GM18861 (cell line): Measurements from ENCODE around the gene SIGLEC11.
A peak's percentile ranks its signal among the peaks of the same experiment; 100 is the strongest.
"Not testable (repeated sequence)": the region's sequence is repeated elsewhere in the genome, so short reads cannot be mapped to it uniquely, and the experiment has no call there.

Source experiments
- ATAC-seq: cut with Tn5 transposase; IDR thresholded peaks from one replicate; pipeline ENCODE4 v1.9.1; 2021; ENCODE audit not compliant: unreplicated experiment

Gene SIGLEC11

DNA sequence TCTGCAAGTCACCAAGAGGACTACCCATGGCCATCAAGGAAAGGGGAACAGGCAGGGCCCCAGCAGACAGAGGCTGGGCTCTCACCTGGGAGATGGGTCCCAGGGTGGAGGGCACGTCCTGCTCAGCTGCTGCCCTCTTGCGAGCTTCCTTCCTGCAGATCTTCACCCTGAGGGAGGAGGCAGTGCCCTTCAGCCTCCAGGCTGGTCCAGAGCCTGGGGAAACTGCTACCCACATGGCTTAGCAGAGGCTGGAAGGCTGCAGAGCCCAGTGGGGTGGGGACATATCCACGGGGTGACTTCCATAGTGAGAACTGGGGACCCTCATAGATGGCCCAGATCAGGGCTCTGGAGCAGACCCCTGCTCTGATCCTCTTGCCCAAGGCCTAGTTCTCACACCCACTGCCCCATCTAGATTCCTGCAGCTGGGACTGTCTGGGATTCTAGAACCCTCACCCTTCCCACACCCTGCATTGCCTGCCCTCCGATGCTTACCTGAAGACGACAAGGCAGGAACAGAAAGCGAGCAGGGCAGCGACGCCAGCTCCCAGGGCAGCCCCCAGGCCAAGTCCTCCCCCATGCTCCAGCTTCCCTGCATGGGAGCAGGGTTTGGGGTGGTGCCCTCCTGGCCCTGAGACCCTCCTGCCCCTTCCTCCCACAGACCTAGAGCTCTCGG is 9.0 kb downstream of the SIGLEC11 start:
- no peak for ATAC-seq

DNA sequence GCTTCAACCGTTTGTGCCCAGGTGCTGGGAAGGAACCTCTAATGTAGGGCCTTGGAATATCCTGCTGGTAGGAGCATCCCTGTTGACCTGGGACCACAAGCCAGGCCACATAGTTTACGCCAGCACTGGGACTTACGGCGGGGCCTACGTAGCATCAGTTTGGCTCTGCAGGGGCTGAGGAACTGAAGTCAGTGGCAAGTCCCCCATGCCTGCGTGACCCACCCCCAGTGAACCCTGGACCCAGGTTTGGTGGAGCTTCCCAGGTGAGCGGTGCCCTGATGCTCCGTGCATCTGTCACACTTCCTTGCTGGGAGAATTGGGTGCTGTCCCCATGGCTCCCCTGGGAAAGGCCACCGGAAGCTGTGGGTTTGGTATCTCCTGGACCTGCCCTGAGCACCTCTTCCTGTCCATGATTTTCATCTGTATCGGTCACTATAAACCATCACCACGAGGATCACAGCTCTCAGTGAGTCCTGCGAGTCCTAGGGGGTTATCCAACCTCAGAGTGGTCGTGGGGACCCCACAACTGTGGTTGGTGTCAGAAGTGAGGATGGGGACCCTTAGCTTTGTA is 9.9 kb downstream of the SIGLEC11 start:
- ATAC-seq: no peak

DNA sequence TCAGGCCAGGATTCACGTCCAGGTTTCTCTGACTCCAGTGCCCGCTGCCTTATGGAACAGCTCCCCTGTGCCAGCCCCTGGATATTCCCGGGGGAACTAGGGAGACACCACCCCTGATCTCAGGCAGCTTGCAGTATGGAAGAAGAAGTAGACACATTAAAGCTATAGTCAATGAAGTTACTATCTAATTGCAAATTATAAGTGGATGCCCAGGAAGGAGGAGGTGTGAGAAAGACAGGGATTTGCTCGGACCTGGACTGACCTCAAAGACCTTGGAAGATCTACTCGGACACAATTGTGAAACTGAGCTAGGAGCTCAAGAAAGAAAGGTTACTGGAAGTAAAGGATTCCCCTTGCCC is 10.4 kb downstream of the SIGLEC11 start:
- ATAC-seq: no peak

DNA sequence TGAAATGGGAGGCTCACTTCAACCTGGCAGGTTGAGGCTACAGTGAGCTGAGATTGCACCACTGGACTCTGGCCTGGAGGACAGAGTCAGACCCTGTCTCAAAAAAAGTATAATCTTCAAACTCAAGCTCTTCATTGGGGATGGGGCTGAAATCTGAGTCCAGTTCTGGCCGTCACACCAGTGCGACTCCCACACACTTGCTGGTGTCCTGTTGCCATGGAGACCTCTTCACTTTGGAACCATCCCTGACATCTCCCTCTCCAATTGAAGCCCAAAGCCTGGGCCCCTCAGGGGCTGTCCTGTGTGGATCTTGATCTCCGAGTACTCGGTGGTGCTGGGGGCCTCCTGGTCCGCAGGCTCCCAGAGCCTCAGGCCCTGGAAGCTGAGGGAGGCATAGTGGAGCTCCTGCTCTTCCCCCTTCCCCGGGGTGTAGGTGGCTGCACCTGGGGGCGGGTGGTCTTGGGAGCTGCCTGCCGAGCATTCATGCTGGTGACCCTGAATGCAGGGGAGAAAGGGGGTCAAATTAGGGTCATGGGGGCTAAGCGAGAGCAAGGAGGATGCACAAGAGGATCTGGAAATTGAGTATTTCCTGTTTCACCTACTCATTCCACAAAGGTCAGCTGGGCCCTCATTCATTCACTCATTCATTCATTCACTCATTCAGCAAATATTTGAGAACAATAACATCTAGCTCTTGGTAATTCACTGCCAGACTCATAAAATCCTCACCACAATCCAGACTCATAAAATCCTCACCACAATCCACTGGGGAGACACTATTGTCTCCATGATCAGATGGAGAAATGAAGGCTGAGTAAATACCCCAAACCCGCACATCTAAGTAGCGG is 11.0 kb downstream of the SIGLEC11 start:
- ATAC-seq: no peak

DNA sequence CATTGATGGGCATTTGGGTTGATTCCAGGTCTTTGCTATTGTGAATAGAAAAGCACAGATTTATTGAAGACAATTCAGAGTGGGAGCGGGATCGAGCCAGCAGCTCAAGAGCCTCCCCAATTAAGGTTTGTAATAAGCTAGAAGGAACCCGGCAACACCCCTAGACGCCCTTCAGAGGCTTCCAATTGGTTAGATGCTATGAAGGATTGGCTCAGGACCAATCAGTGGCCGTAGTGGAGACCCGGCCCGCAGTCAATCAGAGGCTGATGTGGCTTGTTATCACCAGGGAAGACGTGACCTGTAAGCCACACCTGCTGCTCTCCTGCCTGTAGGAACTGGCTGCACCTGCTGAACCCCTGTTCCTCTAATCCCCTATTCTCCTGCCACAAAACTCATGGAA is 14.6 kb downstream of the SIGLEC11 start:
- no peak for ATAC-seq

DNA sequence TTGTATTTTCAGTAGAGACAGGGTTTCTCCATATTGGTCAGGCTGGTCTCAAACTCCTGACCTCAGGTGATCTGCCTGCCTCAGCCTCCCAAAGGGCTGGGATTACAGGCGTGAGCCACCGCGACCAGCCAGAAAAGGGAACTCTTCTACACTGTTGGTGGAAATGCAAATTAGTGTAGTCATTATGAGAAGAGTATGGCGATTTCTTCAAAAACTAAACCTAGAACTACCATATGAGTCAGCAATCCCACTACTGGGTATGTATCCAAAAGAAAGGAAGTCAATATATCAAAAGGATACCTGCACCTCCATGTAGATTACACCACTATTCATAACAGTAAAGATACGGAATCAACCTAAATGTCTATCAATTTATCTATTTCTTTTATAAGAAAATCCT is 16.4 kb downstream of the SIGLEC11 start:
- ATAC-seq: not testable (repeated sequence)

DNA sequence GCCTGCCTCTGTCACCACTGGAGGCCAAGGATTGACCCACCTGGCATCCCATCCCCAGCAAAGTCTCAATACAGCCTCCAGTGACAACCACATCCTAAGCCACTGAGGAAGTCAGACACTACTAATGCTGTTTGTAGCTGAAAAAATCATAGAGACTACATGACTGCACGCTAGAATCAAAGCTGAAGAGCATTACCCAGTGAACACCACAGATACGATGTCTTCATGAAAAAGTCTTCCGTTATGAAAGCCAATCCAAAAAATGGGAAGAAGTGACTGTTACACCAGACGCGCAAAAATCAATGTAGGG is 20.5 kb downstream of the SIGLEC11 start:
- no peak for ATAC-seq

DNA sequence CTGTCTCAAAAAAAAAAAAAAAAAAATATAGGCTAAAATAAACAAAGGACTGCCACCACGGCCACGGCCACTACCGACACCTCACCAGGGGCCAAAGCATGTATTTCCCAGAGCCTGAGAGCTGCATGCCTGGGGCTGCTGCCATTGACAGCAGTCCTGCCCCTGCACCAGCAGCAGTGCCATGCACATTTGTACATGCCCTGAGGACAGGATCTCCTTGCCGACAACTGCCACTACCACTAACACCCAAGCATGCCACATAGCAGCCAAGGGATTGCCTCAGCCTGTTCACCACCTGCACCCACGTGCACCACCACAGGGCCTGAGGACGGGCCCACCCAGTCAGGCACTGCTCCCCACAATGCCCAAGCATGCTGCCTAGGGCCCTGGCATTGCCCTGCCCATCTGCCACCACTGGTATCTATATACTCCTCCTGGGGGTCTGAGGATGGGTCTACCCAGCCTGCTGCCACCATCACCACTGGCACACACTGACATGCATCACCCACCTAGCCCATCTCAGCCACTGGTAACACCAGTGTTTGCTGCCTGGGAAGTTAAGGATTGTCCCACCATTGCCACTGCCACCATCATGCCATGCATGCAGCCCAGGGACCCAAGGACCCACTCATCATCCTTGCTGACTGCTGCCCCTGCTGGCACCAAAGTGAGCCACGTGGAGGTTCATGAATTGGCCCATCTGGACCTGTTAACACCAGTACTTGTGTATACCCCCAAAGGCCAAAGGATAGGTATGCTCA is 21.1 kb downstream of the SIGLEC11 start:
- no peak for ATAC-seq

DNA sequence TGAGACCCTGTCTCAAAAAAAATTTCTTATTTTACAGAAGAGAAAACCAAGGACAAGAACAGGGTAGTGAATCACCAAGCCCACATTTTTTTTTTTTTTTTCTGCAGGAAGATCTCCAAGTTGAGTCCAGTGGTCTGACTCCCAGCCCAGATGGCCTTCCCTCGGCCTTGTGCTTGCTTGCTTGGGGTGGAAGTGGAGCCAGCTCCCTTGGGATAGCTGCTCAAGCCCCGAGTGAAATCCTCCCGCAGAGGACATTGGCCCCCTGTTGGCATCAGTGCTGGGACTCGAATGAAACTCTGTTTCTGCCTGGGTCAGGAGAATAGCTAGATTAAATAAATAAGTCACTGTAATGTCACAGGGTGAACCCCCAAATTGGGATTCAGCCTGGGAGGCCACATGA is 22.3 kb downstream of the SIGLEC11 start:
- no peak for ATAC-seq

DNA sequence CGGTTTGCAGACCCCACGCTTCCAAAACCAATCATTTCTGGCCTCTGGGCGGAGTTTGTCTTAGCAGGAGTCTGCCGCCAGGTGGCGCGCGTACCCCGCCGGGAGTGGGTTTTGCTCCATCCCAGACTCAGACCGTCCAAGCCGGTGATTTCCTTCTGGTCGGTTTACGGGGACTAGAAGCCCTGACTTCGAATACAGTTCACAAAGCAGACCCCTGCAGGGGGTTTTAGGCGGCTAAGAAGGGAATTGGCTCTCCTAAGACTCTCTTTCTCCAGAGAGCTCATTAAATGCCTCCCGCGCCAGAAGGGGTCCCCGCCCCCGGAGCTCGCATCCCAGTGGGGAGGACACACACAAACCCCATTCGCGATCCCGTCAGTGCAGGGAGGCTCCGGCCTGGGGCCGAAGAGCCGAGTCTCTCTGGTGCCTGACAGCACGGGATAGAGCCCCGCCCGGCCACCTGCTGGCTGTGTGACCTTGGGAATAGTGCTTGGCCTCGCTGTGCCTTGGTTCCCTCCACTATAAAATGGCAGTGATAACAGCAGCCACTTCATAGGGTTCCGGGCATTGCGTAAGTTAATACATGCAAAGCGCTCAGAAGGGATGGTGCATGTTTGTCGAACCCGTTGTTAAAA is 23.1 kb downstream of the SIGLEC11 start:
- no peak for ATAC-seq

DNA sequence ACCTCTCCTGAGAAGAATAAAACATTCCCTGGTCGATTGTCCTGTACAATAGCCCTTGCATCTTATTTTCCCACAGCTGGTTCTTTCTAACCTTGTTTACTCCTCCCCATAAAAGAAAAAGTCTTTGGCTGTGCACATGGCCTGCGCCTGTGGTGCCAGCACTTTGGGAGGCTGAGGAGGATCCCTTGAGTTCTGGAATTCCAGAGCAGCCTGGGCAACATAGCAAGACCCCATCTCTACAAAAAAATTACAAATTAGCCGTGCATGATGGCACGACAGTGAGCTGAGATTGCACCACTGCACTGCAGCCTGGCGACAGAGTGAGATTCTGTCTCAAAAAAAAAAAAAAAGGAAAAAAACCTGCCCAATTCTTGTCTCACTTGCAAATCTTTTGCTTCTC is 24.4 kb downstream of the SIGLEC11 start:
- ATAC-seq: no peak

DNA sequence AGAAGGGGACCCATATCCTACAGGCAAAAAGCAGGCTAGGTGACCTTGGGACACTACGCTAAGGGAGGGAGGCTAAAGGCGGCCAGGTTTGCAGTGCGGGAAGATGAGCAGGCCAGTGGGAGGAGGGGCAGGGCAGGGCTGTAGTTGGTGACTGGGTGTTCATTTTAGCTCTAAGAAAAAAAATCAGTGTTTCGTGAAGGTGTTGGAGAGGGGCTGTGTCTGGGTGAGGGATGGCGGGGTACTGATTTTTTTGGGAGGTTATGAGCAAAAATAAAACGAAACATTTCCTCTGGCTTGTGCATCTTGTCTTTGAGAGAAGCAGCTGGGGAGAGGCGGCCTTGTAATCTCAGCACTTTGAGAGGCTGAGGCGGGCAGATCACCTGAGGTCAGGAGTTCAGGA is 27.3 kb downstream of the SIGLEC11 start:
- ATAC-seq: no peak

DNA sequence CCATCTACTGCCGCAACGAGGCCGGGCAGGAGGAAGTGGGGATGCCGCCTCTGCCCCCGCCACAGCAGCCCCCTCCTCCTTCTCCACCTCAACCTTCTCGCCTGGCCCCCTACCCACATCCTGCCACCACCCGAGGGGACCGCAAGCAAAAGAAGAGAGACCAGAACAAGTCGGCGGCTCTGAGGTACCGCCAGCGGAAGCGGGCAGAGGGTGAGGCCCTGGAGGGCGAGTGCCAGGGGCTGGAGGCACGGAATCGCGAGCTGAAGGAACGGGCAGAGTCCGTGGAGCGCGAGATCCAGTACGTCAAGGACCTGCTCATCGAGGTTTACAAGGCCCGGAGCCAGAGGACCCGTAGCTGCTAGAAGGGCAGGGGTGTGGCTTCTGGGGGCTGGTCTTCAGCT is 28.2 kb downstream of the SIGLEC11 start:
- no peak for ATAC-seq

DNA sequence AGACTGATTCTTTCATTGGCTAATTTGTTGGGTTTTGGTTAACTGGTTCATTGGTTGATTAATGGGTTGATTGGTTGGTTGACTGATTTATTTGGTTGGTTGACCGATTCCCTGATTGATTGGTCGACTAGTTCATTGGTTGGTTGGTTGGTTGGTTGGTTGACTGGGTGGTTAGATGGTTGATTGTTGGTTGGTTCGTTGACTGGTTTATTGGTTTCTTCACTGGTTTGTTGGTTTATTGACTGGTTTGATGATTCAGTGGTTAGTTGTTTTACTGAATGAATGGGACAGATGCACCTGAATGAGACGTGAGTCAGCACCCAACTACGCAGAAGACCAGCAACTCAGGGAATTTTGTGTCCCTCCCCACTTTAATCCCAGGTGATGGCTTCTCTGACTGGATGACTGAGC is 28.9 kb downstream of the SIGLEC11 start:
- no peak for ATAC-seq

DNA sequence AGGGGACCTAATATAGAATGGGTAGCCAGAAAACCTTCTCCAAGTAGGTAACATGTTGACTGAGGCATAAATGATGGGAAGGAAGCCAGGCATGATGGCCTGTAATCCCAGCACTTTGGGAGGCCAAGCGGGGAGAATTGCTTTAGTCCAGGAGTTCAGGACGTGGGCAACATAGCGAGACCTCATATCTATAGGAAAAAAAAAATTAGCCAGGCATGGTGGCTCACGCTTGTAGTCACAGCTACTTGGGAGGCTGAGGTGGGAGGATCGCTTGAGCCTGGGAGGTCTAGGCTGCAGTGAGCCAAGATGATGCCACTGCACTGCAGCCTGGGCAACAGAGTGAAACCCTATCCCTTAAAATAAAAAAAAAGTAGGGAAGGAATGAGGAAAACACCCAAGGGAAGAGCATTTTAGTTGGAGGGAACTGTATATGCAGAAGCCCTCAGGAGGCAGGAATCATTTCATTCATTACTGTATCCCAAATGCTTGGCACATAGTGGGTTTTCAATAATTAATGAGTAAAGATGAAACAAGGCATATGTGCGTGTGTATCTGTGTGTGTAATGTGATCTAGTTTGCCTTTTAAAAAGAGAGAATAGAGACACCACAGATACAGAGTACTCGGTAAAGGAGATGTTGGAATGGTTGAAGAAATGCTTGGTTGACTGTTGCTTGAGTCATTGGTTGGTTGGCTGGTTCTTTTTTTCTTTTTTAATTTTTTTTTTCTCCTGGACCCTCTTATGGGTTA is 29.5 kb downstream of the SIGLEC11 start:
- no peak for ATAC-seq

DNA sequence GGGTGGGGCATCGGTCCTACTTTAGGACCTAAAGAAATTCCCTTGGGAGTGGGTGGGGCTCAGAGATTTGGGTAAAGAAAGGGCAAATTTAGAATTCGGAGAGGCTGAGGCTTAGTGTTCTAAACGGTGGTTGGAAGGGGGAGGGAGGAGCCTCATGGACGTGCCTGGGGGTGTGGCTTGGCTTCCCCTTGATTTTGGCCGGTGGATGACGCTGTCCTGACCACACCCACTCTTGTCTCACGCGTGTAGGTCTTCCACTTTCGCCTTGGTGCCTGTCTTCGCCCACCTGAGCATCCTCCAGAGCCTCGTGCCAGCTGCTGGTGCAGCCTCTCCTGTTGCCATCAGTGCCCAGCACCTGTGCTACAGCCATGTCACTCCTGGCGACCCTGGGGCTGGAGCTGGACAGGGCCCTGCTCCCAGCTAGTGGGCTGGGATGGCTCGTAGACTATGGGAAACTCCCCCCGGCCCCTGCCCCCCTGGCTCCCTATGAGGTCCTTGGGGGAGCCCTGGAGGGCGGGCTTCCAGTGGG is 30.4 kb downstream of the SIGLEC11 start:
- ATAC-seq: no peak

DNA sequence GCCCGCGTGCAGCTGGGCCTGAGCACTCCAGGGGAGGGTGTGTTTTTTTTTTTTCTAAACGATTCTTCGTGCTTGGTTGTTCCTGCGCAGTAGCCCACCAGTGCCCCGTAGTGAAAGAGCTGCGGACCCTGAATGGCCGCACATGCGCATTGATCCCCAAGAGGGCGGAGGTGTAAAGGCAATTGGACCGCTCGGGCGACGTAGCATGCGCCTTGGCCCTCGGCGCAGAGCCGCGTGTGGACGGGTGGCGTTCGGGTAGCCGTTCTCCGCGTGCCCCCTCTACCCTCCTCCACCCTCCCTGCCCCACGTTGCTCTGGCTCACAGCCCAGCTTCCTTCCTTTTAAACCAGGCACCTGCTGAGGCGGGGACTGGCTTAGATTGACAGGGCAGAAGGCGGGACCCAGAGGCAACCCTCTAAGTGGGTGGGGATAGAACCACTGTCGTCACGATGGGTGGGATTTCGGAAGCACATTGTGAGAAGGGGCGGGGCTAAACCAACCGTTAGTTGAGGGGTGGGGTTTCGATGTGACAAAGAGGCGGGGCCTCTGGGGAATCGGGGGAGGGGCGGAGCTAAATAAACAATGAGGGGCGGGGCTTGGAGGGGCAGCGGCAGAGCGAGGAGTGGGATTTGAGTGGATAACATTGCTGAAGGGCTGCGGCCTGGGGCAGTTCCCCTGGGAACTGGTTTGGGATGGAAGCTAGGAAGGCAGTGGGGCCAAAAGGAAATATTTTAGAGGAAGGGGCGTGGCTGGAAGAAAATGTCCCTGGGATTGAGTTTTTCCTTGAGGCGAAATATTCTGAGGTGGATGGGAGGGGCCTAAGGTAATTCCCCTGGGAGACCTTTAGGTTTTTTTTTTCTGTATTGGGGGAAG is 31.1 kb downstream of the SIGLEC11 start:
- ATAC-seq: peak; percentile 67

DNA sequence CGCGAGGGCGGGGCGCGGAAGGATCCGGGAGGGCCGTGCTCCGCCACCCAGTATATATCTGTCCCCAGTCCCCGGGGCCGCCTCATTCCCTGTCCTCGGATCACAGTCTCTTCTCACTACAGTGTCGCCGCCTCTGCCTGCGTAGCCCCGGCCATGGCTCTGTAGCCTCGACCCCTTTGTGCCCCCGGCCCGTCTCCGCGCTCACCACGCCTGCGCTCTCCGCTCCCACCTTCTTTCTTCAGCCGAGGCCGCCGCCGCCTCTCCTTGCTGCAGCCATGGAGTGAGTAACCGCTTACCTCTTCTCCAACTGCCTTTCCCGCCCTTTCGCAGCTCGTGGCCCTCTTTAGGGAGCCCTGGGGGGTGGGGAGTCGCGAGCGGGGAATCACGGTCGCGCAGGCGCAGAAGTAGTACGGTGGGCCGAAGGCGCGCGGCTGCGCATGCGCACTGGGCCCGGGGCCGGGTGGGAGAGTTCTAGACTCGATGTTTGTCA is 31.8 kb downstream of the SIGLEC11 start, which contains the start of the genes ATF5 and NUP62:
ATF5 (plus strand) TSS at position 85 of the 490 bp plus-strand sequence. CDS start 1,646 bp downstream, outside the sequence.
NUP62 (minus strand) TSS at position 384 of the 490 bp plus-strand sequence. CDS start 19,697 bp downstream, outside the sequence.
- ATAC-seq: peak; percentile 26
